K562 (cell line): ENCODE data around the gene OLIG2. TPM values are rescaled to one million over a fixed set of nuclear protein-coding genes. Genes with fewer than 3 reads are reported as not detected.

Source experiments
- ATAC-seq: fragments of 200-7000 bp; cut with Tn5 transposase; 3 replicates; pipeline ENCODE4 v1.9.1; 2020; ENCODE audit warnings: moderate library complexity
- BruUV-seq: library from RNA; stranded (reverse); fragments of 400-500 nt; replicated peaks from 2 replicates; lab custom pipeline; 2021; lab: Mats Ljungman, UMichigan
- CTCF ChIA-PET: fragments of 300-600 bp; formaldehyde crosslinking; extraction: SDS; loops from one replicate; lab custom pipeline; 2021; ENCODE audit warnings: low intra/inter-chr PET ratio; lab: Yijun Ruan, JAX
- POLR2A ChIA-PET: fragments of 300-600, 350-650 bp; sonication (Branson Sonifier 250); formaldehyde crosslinking; extraction: SDS; loops from one replicate; lab custom pipeline; 2021; ENCODE audit warnings: antibody characterized with exemption, inconsistent platforms; lab: Yijun Ruan, JAX
- DNase-seq, 4 experiments: peaks; one replicate each; pipeline versions ENCODE4 v3.0.0 to v3.0.0-alpha.2; 2011 to 2018; ENCODE audit warnings: low spot score in 3 of 4, mixed read lengths in 3 of 4; ENCODE audit errors: extremely low read depth in 1 of 4
- FAIRE-seq: peaks from 2 replicates; lab custom pipeline; 2011; peaks lifted over from hg19 to GRCh38; lab: Jason Lieb, UNC
- H2AFZ ChIP-seq: 2 replicates; pipeline ENCODE4 v1.6.0; 2011; ENCODE audit warnings: low read depth, low read length, control low read depth, inconsistent platforms
- H3K27ac ChIP-seq: fragments of 200-600 bp; 3 replicates; pipeline ENCODE4 v1.8.0; 2011; ENCODE audit warnings: low read depth, mild to moderate bottlenecking, control low read depth, inconsistent platforms, low read length, moderate library complexity, mixed read lengths; ENCODE audit errors: extremely low read depth
- H3K27me3 ChIP-seq, 2 experiments: fragments of 300-600 bp in 1 of 2; 2 replicates in 1 of 2; 3 replicates in 1 of 2; pipeline versions ENCODE4 v1.6.0 to v1.8.0; 2011; ENCODE audit warnings: inconsistent platforms in 2 of 2, low read length in 2 of 2, mild to moderate bottlenecking in 1 of 2, mixed read lengths in 1 of 2, moderate library complexity in 1 of 2; ENCODE audit not compliant: control insufficient read depth in 2 of 2, insufficient read depth in 2 of 2
- H3K36me3 ChIP-seq: fragments of 300-600 bp; 3 replicates; pipeline ENCODE4 v1.8.0; 2011; ENCODE audit warnings: mild to moderate bottlenecking, low read length, inconsistent platforms; ENCODE audit not compliant: control insufficient read depth, insufficient read depth
- H3K4me1 ChIP-seq, 2 experiments: fragments of 200-600 bp in 1 of 2; replicated peaks in 1 of 2; 2 replicates in 1 of 2; 3 replicates in 1 of 2; pipeline versions ENCODE4 v1.5.1 to v1.8.0; 2011; ENCODE audit warnings: inconsistent platforms in 2 of 2, low read length in 2 of 2, mild to moderate bottlenecking in 1 of 2, mixed read lengths in 1 of 2, moderate library complexity in 1 of 2; ENCODE audit not compliant: control insufficient read depth in 2 of 2, insufficient read depth in 2 of 2
- H3K4me2 ChIP-seq: 2 replicates; pipeline ENCODE4 v1.6.1; 2011; ENCODE audit warnings: low read length, control low read depth, inconsistent platforms, mixed read lengths; ENCODE audit not compliant: insufficient read depth
- H3K4me3 ChIP-seq: fragments of 200-600 bp; sonication (generic), shearing (Covaris generic); 2 replicates; pipeline ENCODE4 v1.5.1; 2016; ENCODE audit warnings: control low read depth, inconsistent platforms
- H3K79me2 ChIP-seq: fragments of 200-600 bp; 3 replicates; pipeline ENCODE4 v1.8.0; 2011; ENCODE audit warnings: low read length, inconsistent platforms; ENCODE audit not compliant: control insufficient read depth, insufficient read depth
- H3K9ac ChIP-seq, 2 experiments: 2 replicates each; pipeline versions ENCODE4 v1.6.0 to v1.6.1; 2011; ENCODE audit warnings: low read depth in 2 of 2, low read length in 2 of 2, control low read depth in 1 of 2, inconsistent platforms in 1 of 2, mild to moderate bottlenecking in 1 of 2, mixed read lengths in 1 of 2; ENCODE audit not compliant: insufficient read depth in 1 of 2
- H3K9me1 ChIP-seq: one replicate; pipeline ENCODE4 v1.6.0; 2011; ENCODE audit warnings: inconsistent platforms, mild to moderate bottlenecking, low read length, moderate library complexity; ENCODE audit not compliant: control insufficient read depth, insufficient read depth
- H3K9me3 ChIP-seq: replicated peaks from 2 replicates; pipeline ENCODE4 v1.5.1; 2011; ENCODE audit warnings: low read depth, low read length, inconsistent platforms; ENCODE audit not compliant: control insufficient read depth, insufficient read depth
- H4K20me1 ChIP-seq: replicated peaks from 2 replicates; pipeline ENCODE4 v1.6.1; 2011; ENCODE audit warnings: low read length, inconsistent platforms, mixed read lengths; ENCODE audit not compliant: control insufficient read depth, insufficient read depth
- CREB1 ChIP-seq, 2 experiments: sonication (generic) in 1 of 2; formaldehyde crosslinking in 1 of 2; IDR thresholded peaks; 2 replicates each; pipeline versions ENCODE4 v1.6.1 to v1.8.0; 2012 to 2022; ENCODE audit warnings: inconsistent platforms in 1 of 2, mild to moderate bottlenecking in 1 of 2, missing genetic modification reagents in 1 of 2, moderate library complexity in 1 of 2
- GABPB1 ChIP-seq: sonication (generic); formaldehyde crosslinking; IDR thresholded peaks from 2 replicates; pipeline ENCODE4 v1.8.0; 2022; ENCODE audit warnings: mild to moderate bottlenecking, missing genetic modification reagents
- GABPB2 ChIP-seq: fragments of 250-450 bp; sonication (Bioruptor Pico); conservative IDR thresholded peaks from 2 replicates; pipeline ENCODE4 v1.5.1; 2021; ENCODE audit warnings: mild to moderate bottlenecking
- NFRKB ChIP-seq: fragments of 450-650 bp; IDR thresholded peaks from 2 replicates; pipeline ENCODE4 v1.6.1; 2016; ENCODE audit warnings: low read depth
- SMARCA5 ChIP-seq: fragments of 450-650 bp; IDR thresholded peaks from 2 replicates; pipeline ENCODE4 v1.6.1; 2016
- SP2 ChIP-seq: IDR thresholded peaks from 2 replicates; pipeline ENCODE4 v1.6.1; 2011; ENCODE audit warnings: mild to moderate bottlenecking, low read depth, low read length, moderate library complexity; ENCODE audit not compliant: poor library complexity, severe bottlenecking; ENCODE audit errors: extremely low read depth
- ZBTB8A ChIP-seq: fragments of 450-650 bp; IDR thresholded peaks from 2 replicates; pipeline ENCODE4 v1.6.1; 2018; ENCODE audit warnings: mild to moderate bottlenecking, moderate library complexity; ENCODE audit not compliant: partially characterized antibody
- ZNF133 ChIP-seq: fragments of 250-450 bp; sonication (Bioruptor Pico); IDR thresholded peaks from 2 replicates; pipeline ENCODE4 v1.4.0; 2020; ENCODE audit warnings: mild to moderate bottlenecking
- ZNF239 ChIP-seq: fragments of 250-450 bp; sonication (Bioruptor Pico); IDR thresholded peaks from 2 replicates; pipeline ENCODE4 v1.4.0; 2020; ENCODE audit warnings: mild to moderate bottlenecking
- ZNF253 ChIP-seq: fragments of 250-450 bp; sonication (Bioruptor Pico); conservative IDR thresholded peaks from 2 replicates; pipeline ENCODE4 v1.6.1; 2021; ENCODE audit warnings: mild to moderate bottlenecking
- WGBS: fragments of 100-300 bp; shearing (Covaris generic); methylation state at CpG from one replicate; pipeline ENCODE4 v1.1.6; 2016; ENCODE audit warnings: low coverage, mixed read lengths; ENCODE audit not compliant: insufficient coverage; ENCODE audit errors: missing lambda C conversion rate; 5-methylcytosine and 5-hydroxymethylcytosine counted together
- in situ Hi-C: fragments of 300-500 bp; cut with MboI; formaldehyde crosslinking; loops from 4 replicates; pipeline ENCODE4 v1.15.0; 2018; ENCODE audit warnings: inconsistent platforms, mixed read lengths
- intact Hi-C: fragments of 100-400 bp; cut with micrococcal nuclease; formaldehyde crosslinking; loops from 2 replicates; pipeline ENCODE4 v1.14.2; 2022
- polyA plus RNA-seq, 8 experiments: library from polyadenylated mRNA; depleted of rRNA in 4 of 8; stranded (reverse) in 5 of 8; unstranded in 3 of 8; fragments of >200 nt; fragmentation: Nextera tagmentation in 2 of 8; fragmentation: Illumina TruSeq in 1 of 8; extraction: Ambion mirVana in 2 of 8; extraction: Trizol in 1 of 8; gene quantifications; 2 replicates each; pipeline versions ENCODE4 v1.2.1 to v1.2.3, GENCODE V29; 2011 to 2014; ENCODE audit warnings: inconsistent platforms in 1 of 8, missing spikeins in 1 of 8
- total RNA-seq, 7 experiments: library from RNA; depleted of rRNA in 6 of 7; stranded (reverse); fragments of >200 nt in 6 of 7; fragmentation: Illumina TruSeq in 2 of 7; extraction: Trizol in 2 of 7; gene quantifications; 2 replicates each; pipeline versions ENCODE4 v1.2.1 to v1.2.3, GENCODE V29; 2011 to 2021; ENCODE audit warnings: low replicate concordance in 1 of 7
- TF ChIP-seq, protein P1 (sequence below): IDR thresholded peaks from 2 replicates; pipeline ENCODE4 v1.6.1; 2014; ENCODE audit warnings: antibody characterized with exemption
- TF ChIP-seq, protein P2 (sequence below), 2 experiments: IDR thresholded peaks; 2 replicates each; pipeline ENCODE4 v1.6.1; 2012; ENCODE audit warnings: improper control_type of control experiment in 2 of 2, low read depth in 2 of 2, low read length in 2 of 2, borderline replicate concordance in 1 of 2
- TF ChIP-seq, protein P3 (sequence below), 3 experiments: fragments of 200-800 bp in 1 of 3; sonication (Bioruptor generic) in 1 of 3; sonication (generic) in 1 of 3; formaldehyde crosslinking in 1 of 3; IDR thresholded peaks; 2 replicates each; pipeline versions ENCODE4 v1.6.1 to v1.8.0; 2016 to 2022; ENCODE audit warnings: mild to moderate bottlenecking in 2 of 3, missing compliant biosample characterization in 2 of 3, missing genetic modification characterization in 2 of 3, missing genetic modification reagents in 1 of 3
- TF ChIP-seq, protein P4 (sequence below), 3 experiments: fragments of 200-800 bp in 1 of 3; fragments of 250-450 bp in 1 of 3; fragments of 450-650 bp in 1 of 3; sonication (Bioruptor Pico) in 1 of 3; sonication (Bioruptor generic) in 1 of 3; formaldehyde crosslinking in 1 of 3; IDR thresholded peaks; 2 replicates each; pipeline versions ENCODE4 v1.6.1 to v1.8.0; 2016 to 2022; ENCODE audit warnings: mild to moderate bottlenecking in 2 of 3, missing genetic modification characterization in 2 of 3, missing compliant biosample characterization in 1 of 3, moderate library complexity in 1 of 3

Gene OLIG2
- total and polyA plus RNA-seq, 9 of the 15 experiments (the other 6 are each of a cell fraction or from before 2014, with no cell fraction given) = not detected

DNA sequence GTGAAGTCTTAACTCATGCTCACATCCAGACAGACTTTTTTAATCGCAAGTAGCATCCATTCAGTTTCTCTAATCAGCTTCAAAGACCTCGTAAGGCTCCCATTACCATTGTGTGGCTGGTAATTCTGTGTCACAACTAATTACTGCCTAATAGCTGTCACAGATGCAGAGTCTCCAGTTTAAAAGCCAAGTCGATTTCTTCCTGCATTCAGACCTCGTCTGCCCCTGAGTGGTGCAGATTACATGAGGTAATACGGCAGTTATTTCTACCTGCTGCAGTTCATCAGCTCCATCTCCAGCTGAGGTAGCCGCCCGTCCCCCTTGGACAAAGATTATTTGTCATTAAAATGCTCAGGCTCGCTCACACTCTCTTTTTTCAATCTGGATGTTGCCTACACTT is 34.4 kb upstream of the OLIG2 start:
- intact Hi-C loops = no loop called here
- Histone ChIP-seq H3K4me2 (no peak overlapping the region), H3K9me3 (no peaks in the 10 kb centered on the region), H3K9ac (no peak overlapping the region), H3K36me3 (no peaks in the 10 kb centered on the region), H3K4me1 (no peaks in the 10 kb centered on the region), H3K27me3 (peaks cover 7 to 8% of the 10 kb centered on the region in 2 experiments; a peak in 1 of 5 replicates), H3K79me2 (no peaks in the 10 kb centered on the region), H3K27ac (no peak overlapping the region), H4K20me1 (no peaks in the 10 kb centered on the region), H3K4me3 (no peak overlapping the region), H3K9me1 (no peaks in the 10 kb centered on the region), H2AFZ (no peak overlapping the region)
- BruUV-seq = no TSS peak
- WGBS = under 1% methylated on average over 8 of the region's 8 CpGs
- in situ Hi-C loops = no loop called here
- ChIA-PET CTCF (no interaction called here), POLR2A (no interaction called here)
- FAIRE-seq (no peak), ATAC-seq (no peak), DNase-seq (no peak)
- TF ChIP-seq SMARCA5 = no peak
- TF ChIP-seq, protein P1, sequence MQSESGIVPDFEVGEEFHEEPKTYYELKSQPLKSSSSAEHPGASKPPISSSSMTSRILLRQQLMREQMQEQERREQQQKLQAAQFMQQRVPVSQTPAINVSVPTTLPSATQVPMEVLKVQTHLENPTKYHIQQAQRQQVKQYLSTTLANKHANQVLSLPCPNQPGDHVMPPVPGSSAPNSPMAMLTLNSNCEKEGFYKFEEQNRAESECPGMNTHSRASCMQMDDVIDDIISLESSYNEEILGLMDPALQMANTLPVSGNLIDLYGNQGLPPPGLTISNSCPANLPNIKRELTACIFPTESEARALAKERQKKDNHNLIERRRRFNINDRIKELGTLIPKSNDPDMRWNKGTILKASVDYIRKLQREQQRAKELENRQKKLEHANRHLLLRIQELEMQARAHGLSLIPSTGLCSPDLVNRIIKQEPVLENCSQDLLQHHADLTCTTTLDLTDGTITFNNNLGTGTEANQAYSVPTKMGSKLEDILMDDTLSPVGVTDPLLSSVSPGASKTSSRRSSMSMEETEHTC = no peak
- TF ChIP-seq ZNF253 = no peak
- no peak for TF ChIP-seq ZBTB8A
- TF ChIP-seq, protein P2, sequence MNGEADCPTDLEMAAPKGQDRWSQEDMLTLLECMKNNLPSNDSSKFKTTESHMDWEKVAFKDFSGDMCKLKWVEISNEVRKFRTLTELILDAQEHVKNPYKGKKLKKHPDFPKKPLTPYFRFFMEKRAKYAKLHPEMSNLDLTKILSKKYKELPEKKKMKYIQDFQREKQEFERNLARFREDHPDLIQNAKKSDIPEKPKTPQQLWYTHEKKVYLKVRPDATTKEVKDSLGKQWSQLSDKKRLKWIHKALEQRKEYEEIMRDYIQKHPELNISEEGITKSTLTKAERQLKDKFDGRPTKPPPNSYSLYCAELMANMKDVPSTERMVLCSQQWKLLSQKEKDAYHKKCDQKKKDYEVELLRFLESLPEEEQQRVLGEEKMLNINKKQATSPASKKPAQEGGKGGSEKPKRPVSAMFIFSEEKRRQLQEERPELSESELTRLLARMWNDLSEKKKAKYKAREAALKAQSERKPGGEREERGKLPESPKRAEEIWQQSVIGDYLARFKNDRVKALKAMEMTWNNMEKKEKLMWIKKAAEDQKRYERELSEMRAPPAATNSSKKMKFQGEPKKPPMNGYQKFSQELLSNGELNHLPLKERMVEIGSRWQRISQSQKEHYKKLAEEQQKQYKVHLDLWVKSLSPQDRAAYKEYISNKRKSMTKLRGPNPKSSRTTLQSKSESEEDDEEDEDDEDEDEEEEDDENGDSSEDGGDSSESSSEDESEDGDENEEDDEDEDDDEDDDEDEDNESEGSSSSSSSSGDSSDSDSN (IDR thresholded peaks at IDR 0.05; ENCODE audit: borderline replicate concordance in 1 of 2, low read depth in 2 of 2, low read length in 2 of 2) = no peak
- TF ChIP-seq GABPB2 = no peak
- no peak for TF ChIP-seq NFRKB
- TF ChIP-seq, protein P3, sequence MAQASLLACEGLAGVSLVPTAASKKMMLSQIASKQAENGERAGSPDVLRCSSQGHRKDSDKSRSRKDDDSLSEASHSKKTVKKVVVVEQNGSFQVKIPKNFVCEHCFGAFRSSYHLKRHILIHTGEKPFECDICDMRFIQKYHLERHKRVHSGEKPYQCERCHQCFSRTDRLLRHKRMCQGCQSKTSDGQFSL (CRISPR knock-in tag; IDR thresholded peaks at IDR 0.05) = no peak
- TF ChIP-seq, protein P3 (tag; IDR thresholded peaks at IDR 0.05) = no peak
- TF ChIP-seq ZNF239 (CRISPR knock-in tag) = no peak
- TF ChIP-seq SP2 = no peak
- TF ChIP-seq, protein P4, sequence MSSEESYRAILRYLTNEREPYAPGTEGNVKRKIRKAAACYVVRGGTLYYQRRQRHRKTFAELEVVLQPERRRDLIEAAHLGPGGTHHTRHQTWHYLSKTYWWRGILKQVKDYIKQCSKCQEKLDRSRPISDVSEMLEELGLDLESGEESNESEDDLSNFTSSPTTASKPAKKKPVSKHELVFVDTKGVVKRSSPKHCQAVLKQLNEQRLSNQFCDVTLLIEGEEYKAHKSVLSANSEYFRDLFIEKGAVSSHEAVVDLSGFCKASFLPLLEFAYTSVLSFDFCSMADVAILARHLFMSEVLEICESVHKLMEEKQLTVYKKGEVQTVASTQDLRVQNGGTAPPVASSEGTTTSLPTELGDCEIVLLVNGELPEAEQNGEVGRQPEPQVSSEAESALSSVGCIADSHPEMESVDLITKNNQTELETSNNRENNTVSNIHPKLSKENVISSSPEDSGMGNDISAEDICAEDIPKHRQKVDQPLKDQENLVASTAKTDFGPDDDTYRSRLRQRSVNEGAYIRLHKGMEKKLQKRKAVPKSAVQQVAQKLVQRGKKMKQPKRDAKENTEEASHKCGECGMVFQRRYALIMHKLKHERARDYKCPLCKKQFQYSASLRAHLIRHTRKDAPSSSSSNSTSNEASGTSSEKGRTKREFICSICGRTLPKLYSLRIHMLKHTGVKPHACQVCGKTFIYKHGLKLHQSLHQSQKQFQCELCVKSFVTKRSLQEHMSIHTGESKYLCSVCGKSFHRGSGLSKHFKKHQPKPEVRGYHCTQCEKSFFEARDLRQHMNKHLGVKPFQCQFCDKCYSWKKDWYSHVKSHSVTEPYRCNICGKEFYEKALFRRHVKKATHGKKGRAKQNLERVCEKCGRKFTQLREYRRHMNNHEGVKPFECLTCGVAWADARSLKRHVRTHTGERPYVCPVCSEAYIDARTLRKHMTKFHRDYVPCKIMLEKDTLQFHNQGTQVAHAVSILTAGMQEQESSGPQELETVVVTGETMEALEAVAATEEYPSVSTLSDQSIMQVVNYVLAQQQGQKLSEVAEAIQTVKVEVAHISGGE (CRISPR knock-in tag; IDR thresholded peaks at IDR 0.05) = no peak
- TF ChIP-seq ZNF133 (CRISPR knock-in tag) = no peak
- TF ChIP-seq CREB1 (IDR thresholded peaks at IDR 0.05) = no peak
- TF ChIP-seq CREB1 (CRISPR knock-in tag; IDR thresholded peaks at IDR 0.05) = no peak
- no peak for TF ChIP-seq GABPB1 (CRISPR knock-in tag)
